ENCODE measurements around the gene SNAPC4. TPM values are rescaled to one million over a fixed set of nuclear protein-coding genes. Genes with fewer than 3 reads are reported as not detected.
A peak's percentile ranks its signal among the peaks of the same experiment; 100 is the strongest.

Gene SNAPC4
- total and polyA plus RNA-seq, 2 donors (not counting 1 experiment from before 2014, with no cell fraction given): 1.8 to 3.8 TPM

DNA sequence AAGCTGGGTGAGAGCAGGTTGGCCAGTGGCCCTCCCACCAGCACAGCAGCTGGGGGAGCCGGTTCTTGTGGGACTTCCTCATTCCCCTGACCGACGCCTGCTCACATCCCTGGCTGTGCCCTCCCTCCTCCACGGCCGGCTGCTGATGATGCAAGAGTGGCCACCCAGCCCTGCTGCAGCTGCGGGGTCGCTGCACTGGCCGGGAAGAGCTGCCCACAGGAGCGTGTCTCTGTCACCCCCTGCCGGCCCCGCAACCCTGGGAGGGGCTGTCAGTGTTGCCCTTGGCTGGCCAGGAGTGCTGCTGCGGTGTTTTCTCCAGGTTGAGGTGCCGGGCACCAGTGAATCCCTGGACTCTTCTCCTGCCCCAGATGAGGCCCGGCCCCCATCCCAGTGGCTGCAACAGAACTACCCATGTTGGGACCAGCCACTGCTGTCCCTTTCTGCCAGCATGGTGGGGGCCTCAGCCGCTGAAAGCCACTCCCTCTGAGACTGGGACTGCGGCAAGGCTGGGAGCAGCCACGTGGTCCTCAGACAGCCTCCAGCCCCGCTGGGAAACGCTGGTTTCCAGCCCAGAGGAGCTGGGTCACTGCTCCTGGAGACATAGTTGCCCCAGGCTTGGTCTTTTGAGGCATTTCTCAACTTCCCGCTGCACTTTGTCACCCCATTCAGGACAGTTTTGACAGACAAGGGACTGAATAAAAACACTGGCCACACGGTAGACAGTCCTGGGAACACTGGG is 27.2 kb downstream of the SNAPC4 start:
- Histone ChIP-seq H3K4me3 (replicated peaks in 1 of 4; ENCODE audit: control extremely low read depth in 1 of 4, insufficient read depth in 1 of 4, low read depth in 3 of 4, low read length in 4 of 4) (no peak overlapping the region), H3K9me3 (ENCODE audit: control insufficient read depth, insufficient read depth, low read depth, low read length) (no peaks in the 10 kb centered on the region), H3K4me1 (ENCODE audit: control insufficient read depth, extremely low read depth, insufficient read depth, low read length) (peaks cover 18% of the 10 kb centered on the region), H4K20me1 (ENCODE audit: control insufficient read depth, extremely low read depth, insufficient read depth, low read length) (no peaks in the 10 kb centered on the region), H3K36me3 (ENCODE audit: control insufficient read depth, insufficient read depth, low read length) (peaks cover 7% of the 10 kb centered on the region), H3K79me2 (ENCODE audit: control insufficient read depth, insufficient read depth, low read length) (no peaks in the 10 kb centered on the region), H3K27me3 (ENCODE audit: control insufficient read depth, insufficient read depth, low read length) (no peaks in the 10 kb centered on the region), H3K9ac (ENCODE audit: insufficient read depth, low read length) (peak overlapping the region; percentile 48), H2AFZ (ENCODE audit: low read length) (peak overlapping the region; percentile 54), H3K4me2 (ENCODE audit: extremely low read depth, insufficient read depth, low read length) (peak overlapping the region; percentile 48), H3K27ac (ENCODE audit: insufficient read depth, low read length) (peak overlapping the region; percentile 30)
- no peak for TF ChIP-seq EZH2 (IDR thresholded peaks at IDR 0.05; ENCODE audit: low read length, missing control alignments)
- TF ChIP-seq, protein P1, sequence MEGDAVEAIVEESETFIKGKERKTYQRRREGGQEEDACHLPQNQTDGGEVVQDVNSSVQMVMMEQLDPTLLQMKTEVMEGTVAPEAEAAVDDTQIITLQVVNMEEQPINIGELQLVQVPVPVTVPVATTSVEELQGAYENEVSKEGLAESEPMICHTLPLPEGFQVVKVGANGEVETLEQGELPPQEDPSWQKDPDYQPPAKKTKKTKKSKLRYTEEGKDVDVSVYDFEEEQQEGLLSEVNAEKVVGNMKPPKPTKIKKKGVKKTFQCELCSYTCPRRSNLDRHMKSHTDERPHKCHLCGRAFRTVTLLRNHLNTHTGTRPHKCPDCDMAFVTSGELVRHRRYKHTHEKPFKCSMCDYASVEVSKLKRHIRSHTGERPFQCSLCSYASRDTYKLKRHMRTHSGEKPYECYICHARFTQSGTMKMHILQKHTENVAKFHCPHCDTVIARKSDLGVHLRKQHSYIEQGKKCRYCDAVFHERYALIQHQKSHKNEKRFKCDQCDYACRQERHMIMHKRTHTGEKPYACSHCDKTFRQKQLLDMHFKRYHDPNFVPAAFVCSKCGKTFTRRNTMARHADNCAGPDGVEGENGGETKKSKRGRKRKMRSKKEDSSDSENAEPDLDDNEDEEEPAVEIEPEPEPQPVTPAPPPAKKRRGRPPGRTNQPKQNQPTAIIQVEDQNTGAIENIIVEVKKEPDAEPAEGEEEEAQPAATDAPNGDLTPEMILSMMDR (conservative IDR thresholded peaks at IDR 0.05 in 1 of 2, IDR thresholded peaks at IDR 0.05 in 1 of 2; ENCODE audit: low read depth in 1 of 2, low read length in 2 of 2): peak; percentile 22 to 46
- DNase-seq (ENCODE audit: low read depth in 2 of 2): peak; percentile 75 to 87

DNA sequence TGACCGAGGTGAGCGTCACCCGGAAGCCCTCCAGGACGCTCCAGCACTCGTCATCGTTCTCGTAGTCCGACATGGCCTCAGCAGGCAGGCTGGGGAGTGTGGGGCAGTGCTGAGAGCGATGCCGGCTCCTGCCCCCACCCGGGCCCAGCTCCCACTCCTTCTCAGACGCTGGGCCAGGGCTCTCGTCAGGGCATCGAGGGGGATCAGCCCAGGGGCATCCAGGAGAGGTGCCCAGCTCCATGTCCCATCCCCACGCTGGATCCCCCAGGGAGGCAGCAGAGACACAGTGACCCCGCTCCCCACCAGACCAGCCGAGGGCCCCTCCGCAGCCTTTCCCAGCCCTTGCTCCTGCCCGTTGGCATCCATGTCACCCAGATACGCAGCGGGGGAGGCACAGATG is 28.0 kb downstream of the SNAPC4 start:
- Histone ChIP-seq H3K9ac (ENCODE audit: insufficient read depth, low read length) (peak overlapping the region; percentile 26), H2AFZ (ENCODE audit: low read length) (peak overlapping the region; percentile 54), H3K4me2 (ENCODE audit: extremely low read depth, insufficient read depth, low read length) (no peak overlapping the region), H4K20me1 (ENCODE audit: control insufficient read depth, extremely low read depth, insufficient read depth, low read length) (no peaks in the 10 kb centered on the region), H3K36me3 (ENCODE audit: control insufficient read depth, insufficient read depth, low read length) (peaks cover 3% of the 10 kb centered on the region), H3K4me1 (ENCODE audit: control insufficient read depth, extremely low read depth, insufficient read depth, low read length) (peaks cover 18% of the 10 kb centered on the region), H3K79me2 (ENCODE audit: control insufficient read depth, insufficient read depth, low read length) (no peaks in the 10 kb centered on the region), H3K4me3 (replicated peaks in 1 of 4; ENCODE audit: control extremely low read depth in 1 of 4, insufficient read depth in 1 of 4, low read depth in 3 of 4, low read length in 4 of 4) (no peak overlapping the region), H3K9me3 (ENCODE audit: control insufficient read depth, insufficient read depth, low read depth, low read length) (no peaks in the 10 kb centered on the region), H3K27ac (ENCODE audit: insufficient read depth, low read length) (peak overlapping the region; percentile 9), H3K27me3 (ENCODE audit: control insufficient read depth, insufficient read depth, low read length) (no peaks in the 10 kb centered on the region)
- TF ChIP-seq, protein P1 (conservative IDR thresholded peaks at IDR 0.05 in 1 of 2, IDR thresholded peaks at IDR 0.05 in 1 of 2; ENCODE audit: low read depth in 1 of 2, low read length in 2 of 2): no peak
- no peak for TF ChIP-seq EZH2 (IDR thresholded peaks at IDR 0.05; ENCODE audit: low read length, missing control alignments)
- no peak for DNase-seq (ENCODE audit: low read depth in 2 of 2)

DNA sequence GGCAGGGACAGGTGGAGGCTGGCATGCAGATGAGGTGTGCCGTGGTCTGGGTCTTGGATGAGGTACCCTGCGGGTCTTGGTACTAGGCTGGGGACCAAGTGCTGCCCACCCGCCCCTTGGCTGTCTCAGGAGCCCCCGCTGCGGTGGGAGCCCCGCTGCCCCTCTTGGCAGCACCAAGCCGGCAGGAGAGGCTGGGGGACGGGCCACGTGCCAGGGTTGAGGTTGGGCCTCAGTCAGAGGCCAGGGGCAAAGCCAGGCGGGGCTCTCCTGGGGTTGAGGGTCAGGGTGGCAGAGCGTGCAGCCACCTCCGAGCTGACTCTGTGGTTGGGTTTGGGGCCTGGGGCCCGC is 28.5 kb downstream of the SNAPC4 start:
- DNase-seq (ENCODE audit: low read depth in 2 of 2): no peak
- H3K4me2 ChIP-seq (ENCODE audit: extremely low read depth, insufficient read depth, low read length): no peak overlapping the region
- no peaks in the 10 kb centered on the region for H3K9me3 ChIP-seq (ENCODE audit: control insufficient read depth, insufficient read depth, low read depth, low read length)
- H3K27ac ChIP-seq (ENCODE audit: insufficient read depth, low read length): no peak overlapping the region
- peaks cover 18% of the 10 kb centered on the region for H3K4me1 ChIP-seq (ENCODE audit: control insufficient read depth, extremely low read depth, insufficient read depth, low read length)
- TF ChIP-seq EZH2 (IDR thresholded peaks at IDR 0.05; ENCODE audit: low read length, missing control alignments): no peak
- TF ChIP-seq, protein P1 (conservative IDR thresholded peaks at IDR 0.05 in 1 of 2, IDR thresholded peaks at IDR 0.05 in 1 of 2; ENCODE audit: low read depth in 1 of 2, low read length in 2 of 2): no peak
- no peak overlapping the region for H3K9ac ChIP-seq (ENCODE audit: insufficient read depth, low read length)
- H3K36me3 ChIP-seq (ENCODE audit: control insufficient read depth, insufficient read depth, low read length): peaks cover 2% of the 10 kb centered on the region
- no peaks in the 10 kb centered on the region for H3K27me3 ChIP-seq (ENCODE audit: control insufficient read depth, insufficient read depth, low read length)
- H3K4me3 ChIP-seq (replicated peaks in 1 of 4; ENCODE audit: control extremely low read depth in 1 of 4, insufficient read depth in 1 of 4, low read depth in 3 of 4, low read length in 4 of 4): no peak overlapping the region
- H4K20me1 ChIP-seq (ENCODE audit: control insufficient read depth, extremely low read depth, insufficient read depth, low read length): no peaks in the 10 kb centered on the region
- no peak overlapping the region for H2AFZ ChIP-seq (ENCODE audit: low read length)
- no peaks in the 10 kb centered on the region for H3K79me2 ChIP-seq (ENCODE audit: control insufficient read depth, insufficient read depth, low read length)
